Uterus (tissue), 4 donors: ENCODE results near the gene PAN3. TPM values are rescaled to one million over a fixed set of nuclear protein-coding genes. Genes with fewer than 3 reads are reported as not detected.

Experiments
- DNase-seq, 2 donors: peaks; one replicate each; pipeline ENCODE4 v3.0.0-alpha.2; 2019 to 2020
- H3K27ac ChIP-seq, 2 donors: fragments of 200-600 bp; sonication (generic); 1 replicate in 1 of 2; 2 replicates in 1 of 2; pipeline ENCODE4 v1.5.1; 2016 to 2018
- H3K27me3 ChIP-seq, 2 donors: fragments of 200-600 bp; sonication (generic); one replicate each; pipeline ENCODE4 v1.5.1; 2018 to 2019; ENCODE audit warnings: control low read depth in 1 of 2
- H3K36me3 ChIP-seq, 2 donors: fragments of 200-600 bp; sonication (generic); one replicate each; pipeline ENCODE4 v1.5.1; 2019; ENCODE audit warnings: control low read depth in 1 of 2
- H3K4me1 ChIP-seq, 2 donors: fragments of 200-600 bp; sonication (generic); one replicate each; pipeline ENCODE4 v1.5.1; 2018 to 2019; ENCODE audit warnings: control low read depth in 1 of 2
- H3K4me3 ChIP-seq, 2 donors: fragments of 200-600 bp; sonication (generic); 1 replicate in 1 of 2; 2 replicates in 1 of 2; pipeline ENCODE4 v1.5.1; 2018 to 2019; ENCODE audit warnings: mild to moderate bottlenecking in 1 of 2
- H3K9me3 ChIP-seq, 2 donors: fragments of 200-600 bp; sonication (generic); one replicate each; pipeline ENCODE4 v1.5.1; 2019; ENCODE audit warnings: control low read depth in 1 of 2
- POLR2A ChIP-seq, 2 donors: fragments of 450-650 bp; IDR thresholded peaks; one replicate each; pipeline ENCODE4 v1.6.1; 2016; ENCODE audit warnings: antibody characterized with exemption in 2 of 2, mild to moderate bottlenecking in 1 of 2, moderate library complexity in 1 of 2
- intact Hi-C: fragments of 100-400 bp; cut with DNase I; formaldehyde crosslinking; loops from one replicate; pipeline ENCODE4 v1.15.1; 2023; ENCODE audit warnings: low total_unique reads
- total RNA-seq, 4 donors: library from RNA; depleted of rRNA in 3 of 4; stranded (reverse); fragments of >200 nt in 3 of 4; gene quantifications; one replicate each; pipeline versions ENCODE4 v1.1.0 to v1.2.4, GENCODE V29; 2014 to 2023
- TF ChIP-seq, protein P1 (sequence below), 4 experiments: fragments of 200-600 bp in 2 of 4; fragments of 450-650 bp in 2 of 4; sonication (generic) in 2 of 4; IDR thresholded peaks; one replicate each; pipeline ENCODE4 v1.5.1; 2016 to 2019; ENCODE audit warnings: antibody characterized with exemption in 4 of 4, mild to moderate bottlenecking in 2 of 4, moderate library complexity in 1 of 4
- donor health status: DM: yes; HTN: yes; CAD: no.

Gene PAN3, protein sequence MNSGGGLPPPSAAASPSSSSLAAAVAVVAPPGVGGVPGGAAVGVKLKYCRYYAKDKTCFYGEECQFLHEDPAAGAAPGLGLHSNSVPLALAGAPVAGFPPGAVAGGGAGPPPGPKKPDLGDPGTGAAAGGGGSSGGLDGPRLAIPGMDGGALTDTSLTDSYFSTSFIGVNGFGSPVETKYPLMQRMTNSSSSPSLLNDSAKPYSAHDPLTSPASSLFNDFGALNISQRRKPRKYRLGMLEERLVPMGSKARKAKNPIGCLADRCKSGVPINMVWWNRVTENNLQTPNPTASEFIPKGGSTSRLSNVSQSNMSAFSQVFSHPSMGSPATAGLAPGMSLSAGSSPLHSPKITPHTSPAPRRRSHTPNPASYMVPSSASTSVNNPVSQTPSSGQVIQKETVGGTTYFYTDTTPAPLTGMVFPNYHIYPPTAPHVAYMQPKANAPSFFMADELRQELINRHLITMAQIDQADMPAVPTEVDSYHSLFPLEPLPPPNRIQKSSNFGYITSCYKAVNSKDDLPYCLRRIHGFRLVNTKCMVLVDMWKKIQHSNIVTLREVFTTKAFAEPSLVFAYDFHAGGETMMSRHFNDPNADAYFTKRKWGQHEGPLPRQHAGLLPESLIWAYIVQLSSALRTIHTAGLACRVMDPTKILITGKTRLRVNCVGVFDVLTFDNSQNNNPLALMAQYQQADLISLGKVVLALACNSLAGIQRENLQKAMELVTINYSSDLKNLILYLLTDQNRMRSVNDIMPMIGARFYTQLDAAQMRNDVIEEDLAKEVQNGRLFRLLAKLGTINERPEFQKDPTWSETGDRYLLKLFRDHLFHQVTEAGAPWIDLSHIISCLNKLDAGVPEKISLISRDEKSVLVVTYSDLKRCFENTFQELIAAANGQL
- 10 to 100 TPM; 17.4 to 61.4 (median 48.2) TPM for total RNA-seq

DNA sequence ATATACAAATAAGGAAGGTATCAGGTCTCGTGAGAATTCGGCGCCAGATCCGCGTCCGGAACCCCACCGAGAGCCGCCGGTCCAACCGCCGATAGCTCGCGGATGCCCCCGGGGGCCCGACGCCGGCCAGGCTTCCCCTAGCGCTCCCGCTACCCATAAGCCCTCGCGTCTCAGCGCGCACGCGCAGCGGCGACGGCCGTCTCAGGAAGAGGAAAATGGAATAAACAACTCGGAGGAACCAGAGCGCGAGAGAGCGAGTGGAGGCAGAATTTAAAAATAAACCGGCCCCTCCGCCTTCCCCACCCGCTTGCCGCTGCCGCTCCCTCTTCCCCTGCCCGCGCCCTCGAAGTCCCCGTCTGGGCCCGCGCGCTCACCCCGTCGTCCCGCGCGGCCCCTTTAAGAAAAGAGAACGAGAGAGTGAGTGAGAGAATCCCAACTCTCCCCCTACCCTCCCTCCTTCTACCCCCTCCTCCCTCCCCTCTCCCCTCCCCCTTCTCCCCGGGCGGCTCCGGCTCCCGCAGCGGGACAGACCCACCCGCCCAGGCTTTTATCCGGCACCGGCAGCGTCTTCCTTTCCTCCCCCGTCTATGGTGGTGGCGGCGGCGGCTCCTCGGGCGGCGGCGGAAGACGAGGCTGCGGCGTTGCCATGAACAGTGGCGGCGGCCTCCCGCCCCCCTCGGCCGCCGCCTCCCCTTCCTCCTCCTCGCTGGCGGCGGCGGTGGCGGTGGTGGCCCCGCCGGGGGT is at the start of gene PAN3:
Gene PAN3 (plus strand): TSS at position 534 of the 744 bp plus-strand sequence. CDS start 113 bp downstream, at position 647.
- Histone ChIP-seq H3K36me3 (no peaks in the 10 kb centered on the region), H3K4me1 (no peaks in the 10 kb centered on the region), H3K4me3 (peak within 1 kb of the TSS; percentile 75 to 97), H3K27me3 (no peaks in the 10 kb centered on the region), H3K9me3 (no peaks in the 10 kb centered on the region), H3K27ac (peak within 1 kb of the TSS; percentile 97)
- DNase-seq = peak; percentile 90 to 91
- intact Hi-C loops = no loop called here
- TF ChIP-seq POLR2A (IDR thresholded peaks at IDR 0.05) = peak; percentile 62 to 67
- TF ChIP-seq, protein P1, sequence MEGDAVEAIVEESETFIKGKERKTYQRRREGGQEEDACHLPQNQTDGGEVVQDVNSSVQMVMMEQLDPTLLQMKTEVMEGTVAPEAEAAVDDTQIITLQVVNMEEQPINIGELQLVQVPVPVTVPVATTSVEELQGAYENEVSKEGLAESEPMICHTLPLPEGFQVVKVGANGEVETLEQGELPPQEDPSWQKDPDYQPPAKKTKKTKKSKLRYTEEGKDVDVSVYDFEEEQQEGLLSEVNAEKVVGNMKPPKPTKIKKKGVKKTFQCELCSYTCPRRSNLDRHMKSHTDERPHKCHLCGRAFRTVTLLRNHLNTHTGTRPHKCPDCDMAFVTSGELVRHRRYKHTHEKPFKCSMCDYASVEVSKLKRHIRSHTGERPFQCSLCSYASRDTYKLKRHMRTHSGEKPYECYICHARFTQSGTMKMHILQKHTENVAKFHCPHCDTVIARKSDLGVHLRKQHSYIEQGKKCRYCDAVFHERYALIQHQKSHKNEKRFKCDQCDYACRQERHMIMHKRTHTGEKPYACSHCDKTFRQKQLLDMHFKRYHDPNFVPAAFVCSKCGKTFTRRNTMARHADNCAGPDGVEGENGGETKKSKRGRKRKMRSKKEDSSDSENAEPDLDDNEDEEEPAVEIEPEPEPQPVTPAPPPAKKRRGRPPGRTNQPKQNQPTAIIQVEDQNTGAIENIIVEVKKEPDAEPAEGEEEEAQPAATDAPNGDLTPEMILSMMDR (IDR thresholded peaks at IDR 0.05) = peak in 3 of 4 experiments; percentile 8 to 10 (median 9)

DNA sequence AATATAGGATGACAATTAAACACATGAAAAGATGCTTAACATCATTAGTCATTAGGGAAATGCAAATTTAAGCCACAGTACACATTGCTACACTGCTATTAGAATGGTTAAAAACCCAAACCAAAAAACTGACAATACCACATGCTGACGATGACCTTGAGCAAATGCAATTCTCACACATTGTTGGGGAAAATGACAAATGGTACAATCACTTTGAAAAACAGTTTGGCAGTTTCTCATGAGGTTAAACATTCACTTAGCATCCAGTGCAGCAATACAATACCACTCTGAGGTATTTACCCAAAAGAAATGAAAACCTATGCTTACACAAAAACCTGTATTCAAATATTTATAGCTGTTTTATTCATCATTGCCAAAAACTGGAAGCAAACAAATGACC is 49.3 kb upstream of the PAN3 start:
- TF ChIP-seq POLR2A (IDR thresholded peaks at IDR 0.05) = no peak
- TF ChIP-seq, protein P1 (IDR thresholded peaks at IDR 0.05) = no peak

DNA sequence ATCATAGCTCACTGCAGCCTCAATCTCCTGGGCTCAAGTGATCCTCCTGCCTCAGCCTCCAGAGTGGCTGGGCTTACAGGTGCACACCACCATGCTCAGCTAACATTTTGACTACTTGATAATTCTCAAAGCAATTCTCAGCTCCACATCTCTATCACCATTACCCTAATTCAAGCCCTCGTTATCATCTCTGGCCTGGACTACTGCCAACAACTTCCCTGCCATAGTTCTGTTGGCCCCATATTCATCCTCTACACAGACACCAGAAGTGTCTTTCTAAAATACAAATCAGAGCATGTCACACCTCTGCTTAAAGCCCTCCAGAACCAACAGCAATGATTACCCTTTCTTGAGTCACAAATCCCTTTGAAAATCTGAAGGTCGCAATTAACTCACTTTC is 45.9 kb upstream of the PAN3 start:
- DNase-seq = no peak
- intact Hi-C loops = no loop called here
- no peak for TF ChIP-seq POLR2A (IDR thresholded peaks at IDR 0.05)
- TF ChIP-seq, protein P1 (IDR thresholded peaks at IDR 0.05) = no peak

More for the DNA sequence above, 49.3 kb upstream of the PAN3 start:
- no peak overlapping the region for H3K27ac ChIP-seq
- H3K27me3 ChIP-seq = no peaks in the 10 kb centered on the region
- H3K9me3 ChIP-seq = no peaks in the 10 kb centered on the region
- H3K36me3 ChIP-seq = no peaks in the 10 kb centered on the region
- intact Hi-C loops = no loop called here
- DNase-seq = no peak
- H3K4me3 ChIP-seq = no peak overlapping the region
- H3K4me1 ChIP-seq = no peaks in the 10 kb centered on the region

DNA sequence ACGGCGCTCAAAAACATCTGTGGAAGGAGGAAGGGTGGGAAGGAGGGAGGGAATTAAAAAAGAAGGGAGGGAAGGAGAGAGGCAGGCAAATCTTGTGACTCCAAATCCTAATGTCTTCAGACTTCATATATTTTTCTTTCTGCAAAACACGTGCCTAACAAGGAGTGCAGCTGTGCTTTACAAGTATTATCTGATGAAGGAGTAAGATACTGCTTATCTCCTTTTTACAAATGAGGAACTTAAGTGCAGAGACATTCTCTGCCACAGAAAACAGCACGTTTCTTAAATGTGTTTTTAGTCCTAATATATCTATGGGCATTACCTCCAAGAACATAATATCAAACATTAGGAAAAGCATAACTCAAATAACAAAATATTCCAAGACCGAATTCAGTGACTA is 44.5 kb upstream of the PAN3 start:
- no peak for TF ChIP-seq POLR2A (IDR thresholded peaks at IDR 0.05)
- TF ChIP-seq, protein P1 (IDR thresholded peaks at IDR 0.05) = no peak
- no peak overlapping the region for H3K4me3 ChIP-seq

More for the DNA sequence above, 45.9 kb upstream of the PAN3 start:
- Histone ChIP-seq H3K27ac (no peak overlapping the region), H3K27me3 (peaks cover 0 to 5% of the 10 kb centered on the region in 2 donors), H3K4me1 (no peaks in the 10 kb centered on the region), H3K4me3 (no peak overlapping the region), H3K9me3 (no peaks in the 10 kb centered on the region), H3K36me3 (no peaks in the 10 kb centered on the region)

More for the DNA sequence above, 44.5 kb upstream of the PAN3 start:
- H3K27ac ChIP-seq = no peak overlapping the region
- no peaks in the 10 kb centered on the region for H3K9me3 ChIP-seq
- DNase-seq = no peak
- intact Hi-C loops = no loop called here
- H3K4me1 ChIP-seq = no peaks in the 10 kb centered on the region
- H3K27me3 ChIP-seq = peaks cover 0 to 12% of the 10 kb centered on the region in 2 donors
- H3K36me3 ChIP-seq = no peaks in the 10 kb centered on the region
